Endothelial cell of umbilical vein (primary cell): ENCODE results near the gene SSBP3. TPM values are rescaled to one million over a fixed set of nuclear protein-coding genes. Genes with fewer than 3 reads are reported as not detected.

Experiments used
- BruUV-seq: library from RNA; stranded (reverse); fragments of 400-500 nt; replicated peaks from 2 replicates; lab custom pipeline; 2021; lab: Mats Ljungman, UMichigan
- CTCF ChIA-PET: fragments of 300-600, 350-600 bp; sonication (Branson Sonifier 250); formaldehyde crosslinking; loops from one replicate; lab custom pipeline; 2021; ENCODE audit warnings: antibody characterized with exemption, inconsistent platforms; lab: Charles Lee
- POLR2A ChIA-PET: fragments of 300-600, 350-600 bp; sonication (Branson Sonifier 250); formaldehyde crosslinking; loops from one replicate; lab custom pipeline; 2021; ENCODE audit warnings: antibody characterized with exemption, inconsistent platforms; lab: Charles Lee
- DNase-seq: peaks from one replicate; pipeline ENCODE4 v3.0.0-alpha.2; 2011; ENCODE audit warnings: low read depth, low spot score
- FAIRE-seq: peaks from 2 replicates; lab custom pipeline; 2011; peaks lifted over from hg19 to GRCh38; lab: Jason Lieb, UNC
- H2AFZ ChIP-seq: 2 replicates; pipeline ENCODE4 v1.6.0; 2012; ENCODE audit warnings: low read depth, low read length, control low read depth, inconsistent platforms
- H3K27ac ChIP-seq: 2 replicates; pipeline ENCODE4 v1.5.1; 2011; ENCODE audit warnings: low read depth, mild to moderate bottlenecking, control low read depth, low read length, moderate library complexity; ENCODE audit not compliant: insufficient read depth
- H3K27me3 ChIP-seq, 2 experiments: 2 replicates each; pipeline versions ENCODE4 v1.6.0 to v1.6.1; 2011; ENCODE audit warnings: low read length in 2 of 2, mixed read lengths in 1 of 2; ENCODE audit not compliant: control insufficient read depth in 2 of 2, insufficient read depth in 2 of 2
- H3K36me3 ChIP-seq, 2 experiments: 2 replicates in 1 of 2; 3 replicates in 1 of 2; pipeline ENCODE4 v1.5.1; 2011; ENCODE audit warnings: low read length in 2 of 2, mild to moderate bottlenecking in 1 of 2, moderate library complexity in 1 of 2; ENCODE audit not compliant: control insufficient read depth in 2 of 2, insufficient read depth in 2 of 2; ENCODE audit errors: extremely low read depth in 1 of 2
- H3K4me1 ChIP-seq: 3 replicates; pipeline ENCODE4 v1.5.1; 2011; ENCODE audit warnings: mild to moderate bottlenecking, low read length; ENCODE audit not compliant: control insufficient read depth, insufficient read depth; ENCODE audit errors: extremely low read depth
- H3K4me2 ChIP-seq: 2 replicates; pipeline ENCODE4 v1.6.1; 2011; ENCODE audit warnings: low read length, control low read depth, mixed read lengths; ENCODE audit not compliant: insufficient read depth
- H3K4me3 ChIP-seq, 3 experiments: fragments of 200-600 bp in 1 of 3; sonication (generic), shearing (Covaris generic) in 1 of 3; replicated peaks in 1 of 3; 2 replicates each; pipeline ENCODE4 v1.5.1; 2011 to 2016; ENCODE audit warnings: control low read depth in 3 of 3, low read length in 3 of 3, mild to moderate bottlenecking in 2 of 3, inconsistent platforms in 1 of 3, low read depth in 1 of 3, moderate library complexity in 1 of 3; ENCODE audit not compliant: insufficient read depth in 1 of 3
- H3K79me2 ChIP-seq: 2 replicates; pipeline ENCODE4 v1.6.0; 2012; ENCODE audit warnings: low read length, inconsistent platforms; ENCODE audit not compliant: control insufficient read depth, insufficient read depth
- H3K9ac ChIP-seq: replicated peaks from 2 replicates; pipeline ENCODE3; 2011; ENCODE audit warnings: low read length, control low read depth; ENCODE audit not compliant: insufficient read depth; ENCODE audit errors: extremely low read depth
- H3K9me1 ChIP-seq: replicated peaks from 3 replicates; pipeline ENCODE4 v1.6.0; 2011; ENCODE audit warnings: mild to moderate bottlenecking, low read length; ENCODE audit not compliant: control insufficient read depth, insufficient read depth; ENCODE audit errors: extremely low read depth
- H3K9me3 ChIP-seq: replicated peaks from 2 replicates; pipeline ENCODE4 v1.5.1; 2012; ENCODE audit warnings: low read length, inconsistent platforms; ENCODE audit not compliant: control insufficient read depth, insufficient read depth
- H4K20me1 ChIP-seq: replicated peaks from 2 replicates; pipeline ENCODE3; 2011; ENCODE audit warnings: mild to moderate bottlenecking, low read length; ENCODE audit not compliant: control insufficient read depth, insufficient read depth; ENCODE audit errors: extremely low read depth
- EZH2 ChIP-seq: IDR thresholded peaks from 2 replicates; pipeline ENCODE4 v1.6.1; 2012; ENCODE audit warnings: borderline replicate concordance, low read depth, mild to moderate bottlenecking, moderate library complexity, low read length, inconsistent platforms; ENCODE audit not compliant: severe bottlenecking
- FOS ChIP-seq: IDR thresholded peaks from 2 replicates; pipeline ENCODE4 v1.6.1; 2011; ENCODE audit warnings: mild to moderate bottlenecking, low read length, moderate library complexity, borderline replicate concordance; ENCODE audit not compliant: insufficient read depth
- GATA2 ChIP-seq: IDR thresholded peaks from 2 replicates; pipeline ENCODE4 v1.7.0; 2011; ENCODE audit warnings: low read depth, mild to moderate bottlenecking, moderate library complexity, mixed read lengths, low read length; ENCODE audit not compliant: insufficient read length, insufficient read depth
- JUN ChIP-seq: IDR thresholded peaks from 2 replicates; pipeline ENCODE4 v1.6.1; 2011; ENCODE audit warnings: borderline replicate concordance, low read depth; ENCODE audit not compliant: insufficient read length, insufficient read depth
- MYC ChIP-seq: IDR thresholded peaks from one replicate; pipeline ENCODE4 v1.6.1; 2011; ENCODE audit warnings: mild to moderate bottlenecking, low read depth, low read length
- POLR2A ChIP-seq: IDR thresholded peaks from 2 replicates; pipeline ENCODE4 v1.6.1; 2012; ENCODE audit warnings: low read depth, mild to moderate bottlenecking, control low read depth, low read length
- POLR2AphosphoS5 ChIP-seq: IDR thresholded peaks from 2 replicates; pipeline ENCODE4 v1.6.1; 2012; ENCODE audit warnings: low read depth, mild to moderate bottlenecking, control low read depth, low read length, moderate library complexity; ENCODE audit not compliant: insufficient read depth
- dilution Hi-C: fragments of 300-500 bp; cut with MboI; formaldehyde crosslinking; loops from one replicate; pipeline ENCODE4 v1.15.0; 2019; ENCODE audit warnings: low sequenced_read_pairs; ENCODE audit not compliant: extremely low pct_ligation_motif_present
- intact Hi-C: fragments of 100-400 bp; cut with micrococcal nuclease; formaldehyde crosslinking; loops from one replicate; pipeline ENCODE4 v1.10.0; 2022
- polyA plus RNA-seq, 4 experiments: library from polyadenylated mRNA; depleted of rRNA in 3 of 4; stranded (reverse) in 3 of 4; unstranded in 1 of 4; fragments of >200 nt; gene quantifications; 2 replicates each; pipeline versions ENCODE4 v1.2.1 to v1.2.3, GENCODE V29; 2011 to 2012; ENCODE audit warnings: missing spikeins in 1 of 4
- total RNA-seq: library from RNA; stranded (reverse); gene quantifications from 2 replicates; pipeline ENCODE4 v1.2.3, GENCODE V29; 2021
- TF ChIP-seq, protein P1 (sequence below), 2 donors: IDR thresholded peaks; 1 replicate in 1 of 2; 2 replicates in 1 of 2; pipeline ENCODE4 v1.5.1; 2011; ENCODE audit warnings: low read length in 2 of 2, mild to moderate bottlenecking in 2 of 2, moderate library complexity in 2 of 2, control low read depth in 1 of 2, inconsistent platforms in 1 of 2, low read depth in 1 of 2; ENCODE audit not compliant: insufficient read depth in 1 of 2; ENCODE audit errors: extremely low read depth in 1 of 2
- TF ChIP-seq, protein P2 (sequence below): IDR thresholded peaks from 2 replicates; pipeline ENCODE4 v1.6.1; 2011; ENCODE audit not compliant: insufficient read depth, insufficient read length

The SSBP3 gene
- total and polyA plus RNA-seq, 2 donors (not counting 3 experiments of a cell fraction or from before 2014, with no cell fraction given): 44.9 to 59.4 TPM

DNA sequence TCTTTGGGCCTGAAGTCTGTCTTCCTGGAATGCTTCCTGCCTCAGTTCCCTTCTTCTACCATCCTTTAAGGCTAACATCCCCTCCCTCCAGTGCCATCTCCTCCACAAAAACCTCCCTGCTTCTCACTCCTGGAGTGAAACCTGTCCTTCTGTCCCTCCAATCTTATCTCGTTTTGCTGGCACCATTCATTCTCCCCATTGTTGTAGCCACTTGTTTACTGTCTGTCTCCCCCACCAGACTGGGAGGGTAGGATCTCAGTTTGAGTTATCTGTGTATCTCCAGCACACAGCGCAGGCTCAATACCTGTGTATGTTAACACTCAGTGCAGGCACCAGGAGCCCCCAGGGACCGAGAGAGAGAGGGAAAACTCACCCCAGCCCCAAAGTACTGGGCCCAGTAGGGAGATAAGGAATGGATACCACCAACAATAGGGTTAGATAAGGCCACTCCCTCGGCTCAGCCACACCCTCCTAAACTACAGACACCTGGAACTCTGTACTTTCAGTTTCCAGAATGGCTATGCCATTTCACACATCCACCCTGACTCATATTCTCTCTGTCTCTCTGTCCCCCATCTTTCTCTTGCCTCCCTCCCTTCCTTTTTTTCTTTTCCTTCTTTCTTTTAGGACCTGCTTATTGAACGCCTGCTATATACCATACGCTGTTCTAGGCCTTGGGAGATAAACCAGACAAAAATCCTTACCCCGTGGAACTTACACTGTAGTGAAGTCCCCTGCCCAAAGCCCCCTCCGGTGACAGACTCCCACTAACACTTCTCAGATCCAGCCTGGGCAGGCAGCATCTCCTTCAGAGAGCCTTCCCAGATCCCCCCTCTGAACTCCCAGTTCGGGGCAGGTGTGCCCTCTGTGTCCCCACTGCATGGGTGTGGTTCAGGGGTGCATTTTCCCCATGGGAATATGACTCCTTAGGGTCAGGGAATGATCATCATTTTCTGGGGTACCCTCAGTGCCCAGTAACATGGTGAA lies 3.3 kb upstream of the SSBP3 start:
- no TSS peak for BruUV-seq
- FAIRE-seq (no peak), DNase-seq (no peak)
- TF ChIP-seq JUN (no peak), POLR2A (no peak), MYC (no peak), FOS (no peak), GATA2 (no peak), EZH2 (no peak), POLR2AphosphoS5 (no peak)
- TF ChIP-seq, protein P1, sequence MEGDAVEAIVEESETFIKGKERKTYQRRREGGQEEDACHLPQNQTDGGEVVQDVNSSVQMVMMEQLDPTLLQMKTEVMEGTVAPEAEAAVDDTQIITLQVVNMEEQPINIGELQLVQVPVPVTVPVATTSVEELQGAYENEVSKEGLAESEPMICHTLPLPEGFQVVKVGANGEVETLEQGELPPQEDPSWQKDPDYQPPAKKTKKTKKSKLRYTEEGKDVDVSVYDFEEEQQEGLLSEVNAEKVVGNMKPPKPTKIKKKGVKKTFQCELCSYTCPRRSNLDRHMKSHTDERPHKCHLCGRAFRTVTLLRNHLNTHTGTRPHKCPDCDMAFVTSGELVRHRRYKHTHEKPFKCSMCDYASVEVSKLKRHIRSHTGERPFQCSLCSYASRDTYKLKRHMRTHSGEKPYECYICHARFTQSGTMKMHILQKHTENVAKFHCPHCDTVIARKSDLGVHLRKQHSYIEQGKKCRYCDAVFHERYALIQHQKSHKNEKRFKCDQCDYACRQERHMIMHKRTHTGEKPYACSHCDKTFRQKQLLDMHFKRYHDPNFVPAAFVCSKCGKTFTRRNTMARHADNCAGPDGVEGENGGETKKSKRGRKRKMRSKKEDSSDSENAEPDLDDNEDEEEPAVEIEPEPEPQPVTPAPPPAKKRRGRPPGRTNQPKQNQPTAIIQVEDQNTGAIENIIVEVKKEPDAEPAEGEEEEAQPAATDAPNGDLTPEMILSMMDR (IDR thresholded peaks at IDR 0.05; ENCODE audit: extremely low read depth in 1 of 2, insufficient read depth in 1 of 2, low read depth in 1 of 2, low read length in 2 of 2): no peak
- TF ChIP-seq, protein P2, sequence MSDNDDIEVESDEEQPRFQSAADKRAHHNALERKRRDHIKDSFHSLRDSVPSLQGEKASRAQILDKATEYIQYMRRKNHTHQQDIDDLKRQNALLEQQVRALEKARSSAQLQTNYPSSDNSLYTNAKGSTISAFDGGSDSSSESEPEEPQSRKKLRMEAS: no peak
- Histone ChIP-seq H3K36me3 (no peaks in the 10 kb centered on the region), H3K4me1 (peaks cover 34% of the 10 kb centered on the region), H3K9me3 (no peaks in the 10 kb centered on the region), H3K79me2 (peaks cover 10% of the 10 kb centered on the region), H3K27me3 (no peaks in the 10 kb centered on the region), H4K20me1 (no peaks in the 10 kb centered on the region), H3K9ac (no peak overlapping the region), H3K9me1 (no peaks in the 10 kb centered on the region), H3K27ac (no peak overlapping the region), H3K4me2 (no peak overlapping the region), H2AFZ (no peak overlapping the region), H3K4me3 (no peak overlapping the region)
- dilution Hi-C loops (no loop called here), intact Hi-C loops (loop anchor here (2.0 to 10.0 kb wide), 3 partner anchors 133 to 357 kb away; partner anchors contain the start of genes TCEANC2 and TMEM59)
- POLR2A ChIA-PET: no interaction called here
- CTCF ChIA-PET: interaction anchor here (0.7 to 1.2 kb wide), 3 partner anchors 78 to 90 kb away, joined by 3 to 6 read pairs (median 3); no protein-coding TSS in a partner anchor
